Measurements from ENCODE around the gene RNF39.

DNA sequence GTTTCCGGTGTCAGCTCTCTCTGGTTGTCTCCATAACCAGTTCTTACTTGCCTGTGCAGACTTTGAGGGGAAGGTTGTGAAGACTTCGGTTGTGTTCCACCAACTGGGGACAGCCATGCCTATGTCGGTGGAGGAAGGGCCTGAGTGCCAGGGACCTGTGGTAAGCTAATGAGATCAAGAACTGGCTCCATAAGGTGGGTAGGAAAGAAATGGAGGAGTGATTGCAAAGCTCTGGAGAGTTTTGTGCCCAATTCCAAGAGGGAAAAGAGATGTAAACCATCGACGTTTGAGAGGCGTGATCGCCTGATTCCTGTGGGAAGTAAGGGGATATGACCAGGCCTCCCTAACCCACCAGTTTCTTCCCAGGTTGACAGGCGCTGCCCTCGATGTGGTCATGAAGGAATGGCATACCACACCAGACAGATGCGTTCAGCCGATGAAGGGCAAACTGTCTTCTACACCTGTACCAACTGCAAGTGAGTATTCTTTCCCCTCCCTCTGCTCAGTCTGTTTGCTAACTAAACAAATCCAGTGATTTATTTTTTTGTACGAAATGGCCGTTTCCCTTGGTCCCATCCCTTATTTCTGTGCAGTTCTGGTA is 13.6 kb downstream of the RNF39 start:
- TF ChIP-seq, protein P1, sequence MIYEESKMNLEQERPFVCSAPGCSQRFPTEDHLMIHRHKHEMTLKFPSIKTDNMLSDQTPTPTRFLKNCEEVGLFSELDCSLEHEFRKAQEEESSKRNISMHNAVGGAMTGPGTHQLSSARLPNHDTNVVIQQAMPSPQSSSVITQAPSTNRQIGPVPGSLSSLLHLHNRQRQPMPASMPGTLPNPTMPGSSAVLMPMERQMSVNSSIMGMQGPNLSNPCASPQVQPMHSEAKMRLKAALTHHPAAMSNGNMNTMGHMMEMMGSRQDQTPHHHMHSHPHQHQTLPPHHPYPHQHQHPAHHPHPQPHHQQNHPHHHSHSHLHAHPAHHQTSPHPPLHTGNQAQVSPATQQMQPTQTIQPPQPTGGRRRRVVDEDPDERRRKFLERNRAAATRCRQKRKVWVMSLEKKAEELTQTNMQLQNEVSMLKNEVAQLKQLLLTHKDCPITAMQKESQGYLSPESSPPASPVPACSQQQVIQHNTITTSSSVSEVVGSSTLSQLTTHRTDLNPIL (CRISPR knock-in tag; IDR thresholded peaks at IDR 0.05; ENCODE audit: low read depth), result no peak
- TF ChIP-seq ZC3H10 (CRISPR knock-in tag; IDR thresholded peaks at IDR 0.05), result no peak
- TF ChIP-seq ZNF8 (CRISPR knock-in tag; IDR thresholded peaks at IDR 0.05), result no peak
- TF ChIP-seq RARB (CRISPR knock-in tag; IDR thresholded peaks at IDR 0.05), result no peak
